Measurements from ENCODE around the gene ZNF716. TPM values are rescaled to one million over a fixed set of nuclear protein-coding genes. Genes with fewer than 3 reads are reported as not detected.

Gene ZNF716
- total RNA-seq, 2 experiments from 2014 or later = not detected

DNA sequence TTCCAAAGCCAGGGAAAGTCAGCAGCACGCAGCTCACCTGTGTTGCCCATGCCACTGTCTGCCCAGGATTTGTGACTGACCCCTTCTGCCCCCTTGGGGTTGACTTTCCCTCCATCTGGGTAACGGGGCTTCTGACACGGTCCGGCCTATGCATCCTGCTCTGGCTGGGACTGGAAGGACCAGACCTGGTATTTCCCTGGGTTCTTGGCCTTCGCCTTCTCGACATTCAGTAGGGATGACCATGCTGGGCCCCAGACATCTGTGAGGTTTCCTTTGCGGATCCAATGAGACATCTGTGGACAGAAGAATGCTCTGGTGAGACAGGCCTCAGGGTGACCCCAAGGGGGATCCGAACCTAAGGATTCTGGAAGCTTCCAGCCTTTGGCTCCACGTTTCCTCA lies 34.2 kb upstream of the ZNF716 start:
- H3K4me3 Mint-ChIP-seq = no peak overlapping the region
- CTCF ChIA-PET = no interaction called here
- no peaks in the 10 kb centered on the region for H3K27me3 Mint-ChIP-seq
- DNase-seq = no peak
- H3K9me3 Mint-ChIP-seq = peaks cover 25% of the 10 kb centered on the region
- H3K36me3 Mint-ChIP-seq (ENCODE audit: low read depth) = no peaks in the 10 kb centered on the region
- POLR2A ChIA-PET = no interaction called here
- no peaks in the 10 kb centered on the region for H3K4me1 Mint-ChIP-seq
- no peak overlapping the region for H3K27ac Mint-ChIP-seq

DNA sequence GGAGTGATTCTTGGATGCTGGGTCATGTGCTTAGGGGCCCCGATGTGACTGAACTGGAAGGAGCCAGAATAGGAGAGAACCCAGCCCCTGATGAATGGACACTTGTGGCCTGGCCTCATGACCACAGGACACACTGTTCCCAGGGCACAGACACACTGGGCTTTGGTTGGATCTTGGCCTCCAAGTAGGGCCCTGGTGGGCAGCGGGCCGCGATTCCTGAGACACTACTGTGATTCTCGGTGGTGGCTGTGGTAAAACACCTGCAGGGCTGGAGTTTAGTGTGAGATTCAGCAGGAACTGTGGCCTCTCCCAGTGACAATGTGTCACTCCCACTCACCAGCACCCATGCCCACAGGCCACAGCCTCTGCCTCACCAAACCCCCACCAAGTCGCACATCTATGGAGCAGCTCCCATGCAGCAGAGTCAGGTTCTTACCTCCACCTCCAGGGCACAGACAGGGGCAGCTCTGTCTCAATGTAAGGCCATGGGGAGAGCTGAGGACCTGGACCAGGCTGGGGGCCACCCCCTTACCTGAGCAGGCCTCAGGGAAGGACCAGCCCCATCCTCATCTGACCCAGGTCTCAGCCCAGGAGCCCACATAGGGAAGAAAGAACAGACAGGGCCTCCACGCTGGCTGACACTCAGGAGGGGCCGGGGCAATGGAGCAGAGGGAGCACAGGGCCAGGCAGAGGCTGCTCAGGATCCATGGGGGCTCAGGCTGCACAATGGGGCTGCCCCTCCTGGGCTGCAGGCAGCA lies 33.2 kb upstream of the ZNF716 start:
- peaks cover 17% of the 10 kb centered on the region for H3K9me3 Mint-ChIP-seq
- H3K36me3 Mint-ChIP-seq (ENCODE audit: low read depth) = no peaks in the 10 kb centered on the region
- CTCF ChIA-PET = no interaction called here
- no peak overlapping the region for H3K4me3 Mint-ChIP-seq
- H3K27ac Mint-ChIP-seq = no peak overlapping the region
- H3K4me1 Mint-ChIP-seq = no peaks in the 10 kb centered on the region
- H3K27me3 Mint-ChIP-seq = no peaks in the 10 kb centered on the region
- DNase-seq = no peak
- POLR2A ChIA-PET = no interaction called here

GRCh38 chr7:57417736-57418135 lies 32.2 kb upstream of the ZNF716 start:
- Mint-ChIP-seq H3K27ac (no peak overlapping the region), H3K36me3 (ENCODE audit: low read depth) (no peaks in the 10 kb centered on the region), H3K27me3 (no peaks in the 10 kb centered on the region), H3K4me3 (no peak overlapping the region), H3K4me1 (no peaks in the 10 kb centered on the region), H3K9me3 (peaks cover 18% of the 10 kb centered on the region)
- CTCF ChIA-PET = no interaction called here
- POLR2A ChIA-PET = no interaction called here
- DNase-seq = no peak

GRCh38 chr7:57423768-57424167 lies 26.2 kb upstream of the ZNF716 start:
- H3K27ac Mint-ChIP-seq = no peak overlapping the region
- H3K4me3 Mint-ChIP-seq = no peak overlapping the region
- ChIA-PET CTCF (no interaction called here), POLR2A (no interaction called here)
- no peaks in the 10 kb centered on the region for H3K27me3 Mint-ChIP-seq
- no peaks in the 10 kb centered on the region for H3K36me3 Mint-ChIP-seq (ENCODE audit: low read depth)
- peaks cover 19% of the 10 kb centered on the region for H3K9me3 Mint-ChIP-seq
- no peak for DNase-seq
- no peaks in the 10 kb centered on the region for H3K4me1 Mint-ChIP-seq

- DNase-seq = no peak
- no peaks in the 10 kb centered on the region for H3K27me3 Mint-ChIP-seq
- no peak overlapping the region for H3K27ac Mint-ChIP-seq
- peaks cover 24% of the 10 kb centered on the region for H3K9me3 Mint-ChIP-seq
- ChIA-PET POLR2A (no interaction called here), CTCF (no interaction called here)
- H3K4me3 Mint-ChIP-seq = no peak overlapping the region
- H3K4me1 Mint-ChIP-seq = no peaks in the 10 kb centered on the region
- no peaks in the 10 kb centered on the region for H3K36me3 Mint-ChIP-seq (ENCODE audit: low read depth)
Measured at GRCh38 chr7:57424515-57425238, 25.3 kb upstream of the ZNF716 start.

DNA sequence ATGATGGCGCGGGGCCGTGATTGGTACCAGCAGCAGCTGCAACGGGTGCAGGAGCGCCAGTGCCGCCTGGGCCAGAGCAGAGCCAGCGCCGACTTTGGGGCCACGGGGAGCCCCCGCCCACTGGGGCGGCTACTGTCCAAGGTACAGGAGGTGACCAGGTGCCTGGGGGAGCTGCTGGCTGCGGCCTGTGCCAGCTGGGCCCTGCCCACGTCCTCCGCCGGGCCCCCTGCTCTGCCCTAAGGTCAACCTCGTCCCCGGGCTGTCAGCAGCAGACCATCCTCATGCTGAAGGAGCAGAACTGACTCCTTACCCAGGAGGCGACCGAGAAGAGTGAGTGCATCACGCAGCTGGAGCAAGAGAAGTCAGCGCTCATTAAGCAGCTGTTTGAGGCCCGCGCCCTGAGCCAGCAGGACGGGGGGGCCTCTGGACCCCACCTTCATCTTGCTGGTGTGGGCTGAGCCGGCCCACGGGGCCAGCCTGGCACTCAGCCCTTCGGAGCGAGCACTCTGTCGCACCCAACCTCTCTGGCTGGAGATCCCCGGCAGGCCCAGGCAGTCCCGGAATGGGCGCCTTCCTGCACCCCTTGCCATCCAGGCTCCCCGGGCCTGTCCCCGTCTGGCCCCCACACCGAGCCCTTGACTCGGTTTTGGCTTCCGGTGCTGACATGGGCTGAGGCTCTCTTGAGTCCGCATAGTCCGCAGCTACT lies 24.6 kb upstream of the ZNF716 start:
- CTCF ChIA-PET = no interaction called here
- Mint-ChIP-seq H3K4me1 (no peaks in the 10 kb centered on the region), H3K9me3 (peaks cover 26% of the 10 kb centered on the region), H3K27me3 (no peaks in the 10 kb centered on the region), H3K4me3 (no peak overlapping the region), H3K36me3 (ENCODE audit: low read depth) (no peaks in the 10 kb centered on the region), H3K27ac (no peak overlapping the region)
- POLR2A ChIA-PET = no interaction called here
- no peak for DNase-seq

GRCh38 chr7:57425969-57426628 lies 23.9 kb upstream of the ZNF716 start:
- H3K4me3 Mint-ChIP-seq = no peak overlapping the region
- peak overlapping the region; percentile 2 for H3K27ac Mint-ChIP-seq
- no peaks in the 10 kb centered on the region for H3K27me3 Mint-ChIP-seq
- CTCF ChIA-PET = no interaction called here
- peaks cover 25% of the 10 kb centered on the region for H3K9me3 Mint-ChIP-seq
- H3K4me1 Mint-ChIP-seq = no peaks in the 10 kb centered on the region
- POLR2A ChIA-PET = no interaction called here
- H3K36me3 Mint-ChIP-seq (ENCODE audit: low read depth) = no peaks in the 10 kb centered on the region
- no peak for DNase-seq

DNA sequence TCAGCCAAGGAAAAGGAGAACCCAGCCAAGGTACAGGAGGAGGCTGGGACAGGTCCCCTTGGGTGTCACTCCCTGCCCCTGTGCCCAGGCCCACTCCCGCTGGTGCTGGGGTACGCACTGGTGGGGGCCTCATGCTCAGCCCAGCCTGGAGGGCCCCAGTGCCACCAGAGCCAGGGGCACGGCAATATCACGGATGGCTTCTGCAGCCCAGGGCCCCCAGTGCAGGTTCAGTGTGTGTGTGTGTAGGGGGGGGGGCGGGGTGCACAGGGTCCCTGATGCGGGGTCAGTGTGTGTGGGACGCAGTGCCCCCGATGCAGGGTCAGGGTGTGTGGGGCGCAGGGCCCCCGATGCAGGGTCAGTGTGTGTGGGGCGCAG lies 23.4 kb upstream of the ZNF716 start:
- no peaks in the 10 kb centered on the region for H3K27me3 Mint-ChIP-seq
- no peak overlapping the region for H3K27ac Mint-ChIP-seq
- H3K4me3 Mint-ChIP-seq = no peak overlapping the region
- no peaks in the 10 kb centered on the region for H3K4me1 Mint-ChIP-seq
- CTCF ChIA-PET = no interaction called here
- DNase-seq = no peak
- POLR2A ChIA-PET = no interaction called here
- no peaks in the 10 kb centered on the region for H3K36me3 Mint-ChIP-seq (ENCODE audit: low read depth)
- peaks cover 27% of the 10 kb centered on the region for H3K9me3 Mint-ChIP-seq

- Mint-ChIP-seq H3K9me3 (peaks cover 30% of the 10 kb centered on the region), H3K36me3 (ENCODE audit: low read depth) (no peaks in the 10 kb centered on the region), H3K4me3 (no peak overlapping the region), H3K27me3 (no peaks in the 10 kb centered on the region), H3K27ac (no peak overlapping the region), H3K4me1 (no peaks in the 10 kb centered on the region)
- ChIA-PET POLR2A (no interaction called here), CTCF (no interaction called here)
- no peak for DNase-seq
Measured at GRCh38 chr7:57427146-57427545, 22.8 kb upstream of the ZNF716 start.

DNA sequence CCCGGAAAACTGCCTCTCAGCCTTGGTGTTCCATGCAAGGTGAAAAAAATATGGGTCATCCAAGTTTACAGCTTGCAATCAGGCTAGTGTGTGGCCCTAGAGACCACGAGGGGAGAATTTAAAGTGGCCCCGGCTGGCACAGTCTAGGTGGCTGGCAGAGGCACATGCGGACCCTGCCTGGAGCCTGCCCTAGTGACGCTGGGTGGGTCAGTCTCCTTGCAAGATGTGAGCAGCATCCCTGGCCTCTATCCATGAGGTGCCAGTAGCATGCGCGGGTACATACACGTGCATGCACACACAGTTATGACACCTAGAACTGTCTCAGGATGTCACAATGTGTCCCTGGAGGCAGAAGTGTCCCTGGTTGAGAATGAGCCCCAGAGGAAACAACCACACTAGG lies 22.4 kb upstream of the ZNF716 start:
- no peaks in the 10 kb centered on the region for H3K27me3 Mint-ChIP-seq
- no peaks in the 10 kb centered on the region for H3K36me3 Mint-ChIP-seq (ENCODE audit: low read depth)
- no peak overlapping the region for H3K4me3 Mint-ChIP-seq
- no peaks in the 10 kb centered on the region for H3K4me1 Mint-ChIP-seq
- peaks cover 31% of the 10 kb centered on the region for H3K9me3 Mint-ChIP-seq
- ChIA-PET POLR2A (no interaction called here), CTCF (no interaction called here)
- DNase-seq = no peak
- no peak overlapping the region for H3K27ac Mint-ChIP-seq

DNA sequence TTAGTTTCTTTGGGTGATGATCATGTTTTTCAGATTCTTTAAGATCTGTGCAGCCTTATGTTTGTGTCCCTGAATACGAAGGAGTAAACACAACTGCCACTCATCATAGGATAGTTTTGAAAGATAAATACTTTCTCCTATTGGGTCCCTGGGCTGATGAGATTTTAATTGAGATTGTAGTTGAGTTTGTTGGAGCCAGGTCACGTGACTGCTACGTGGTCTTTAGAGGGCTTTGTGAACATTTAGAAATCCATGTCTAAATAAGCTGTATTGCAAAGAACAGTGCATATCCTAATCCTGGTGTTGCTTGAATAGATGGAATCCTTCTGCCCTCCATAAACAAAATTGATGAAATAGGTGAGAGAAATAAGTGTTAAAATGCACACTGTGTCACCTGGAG lies 17.4 kb upstream of the ZNF716 start:
- Mint-ChIP-seq H3K27ac (no peak overlapping the region), H3K4me1 (no peaks in the 10 kb centered on the region), H3K9me3 (peaks cover 35% of the 10 kb centered on the region), H3K36me3 (ENCODE audit: low read depth) (no peaks in the 10 kb centered on the region), H3K27me3 (no peaks in the 10 kb centered on the region), H3K4me3 (no peak overlapping the region)
- ChIA-PET POLR2A (no interaction called here), CTCF (no interaction called here)
- no peak for DNase-seq

DNA sequence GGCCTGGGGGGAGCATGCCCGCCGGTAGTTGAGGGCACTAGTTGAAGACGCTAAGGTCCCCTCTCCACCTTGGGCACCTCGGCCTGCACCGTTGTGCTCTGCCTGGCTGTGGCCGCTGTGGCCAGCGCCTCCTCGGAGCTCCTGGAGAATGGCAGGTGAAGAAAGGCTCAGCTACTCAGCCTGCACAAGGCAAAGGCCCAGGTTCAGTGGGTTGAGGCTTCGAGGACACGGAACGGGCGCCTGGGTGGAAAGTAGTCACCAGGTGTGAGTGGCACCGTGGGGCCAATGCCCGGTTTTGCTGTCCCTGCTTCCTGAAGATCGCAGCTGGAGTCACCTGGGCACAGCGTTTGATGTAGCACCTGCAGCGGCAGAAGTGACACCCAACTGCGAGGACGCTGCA lies 12.4 kb upstream of the ZNF716 start:
- POLR2A ChIA-PET = no interaction called here
- Mint-ChIP-seq H3K36me3 (ENCODE audit: low read depth) (no peaks in the 10 kb centered on the region), H3K27me3 (no peaks in the 10 kb centered on the region), H3K4me1 (no peaks in the 10 kb centered on the region), H3K4me3 (no peak overlapping the region), H3K27ac (no peak overlapping the region), H3K9me3 (peaks cover 30% of the 10 kb centered on the region)
- no peak for DNase-seq
- CTCF ChIA-PET = no interaction called here

- ChIA-PET CTCF (interaction anchor here (0.6 kb wide), 1 partner anchor 764 kb away, joined by 4 read pairs; no protein-coding TSS in a partner anchor), POLR2A (no interaction called here)
- H3K27ac Mint-ChIP-seq = no peak overlapping the region
- H3K4me3 Mint-ChIP-seq = no peak overlapping the region
- H3K36me3 Mint-ChIP-seq (ENCODE audit: low read depth) = no peaks in the 10 kb centered on the region
- H3K27me3 Mint-ChIP-seq = no peaks in the 10 kb centered on the region
- DNase-seq = no peak
- peaks cover 31% of the 10 kb centered on the region for H3K9me3 Mint-ChIP-seq
- no peaks in the 10 kb centered on the region for H3K4me1 Mint-ChIP-seq
Measured at GRCh38 chr7:57438244-57438643, 11.7 kb upstream of the ZNF716 start.
